HCT116 (cell line): ENCODE results near the gene TCF12. TPM values are rescaled to one million over a fixed set of nuclear protein-coding genes. Genes with fewer than 3 reads are reported as not detected.

Experiments
- ATAC-seq: fragments of 200-7000 bp; cut with Tn5 transposase; 2 replicates; pipeline ENCODE4 v1.9.1; 2020; ENCODE audit warnings: mild to moderate bottlenecking, moderate library complexity
- BruUV-seq: library from RNA; stranded (reverse); fragments of 400-500 nt; replicated peaks from 2 replicates; lab custom pipeline; 2021; lab: Mats Ljungman, UMichigan
- CTCF ChIA-PET: fragments of 300-600 bp; sonication (Branson Sonifier 250); formaldehyde crosslinking; loops from one replicate; lab custom pipeline; 2021; ENCODE audit warnings: antibody characterized with exemption; lab: Charles Lee
- POLR2A ChIA-PET: fragments of 300-600, 350-600 bp; sonication (Branson Sonifier 250); formaldehyde crosslinking; loops from one replicate; lab custom pipeline; 2021; ENCODE audit warnings: antibody characterized with exemption; lab: Charles Lee
- RAD21 ChIA-PET, 2 experiments: fragments of 300-600 bp; sonication (Branson Sonifier 250); formaldehyde crosslinking; loops; one replicate each; lab custom pipeline; 2023; ENCODE audit warnings: low total read pairs in 2 of 2; ENCODE audit not compliant: uncharacterized antibody in 2 of 2, unreplicated experiment in 2 of 2, low non-redundant PET in 1 of 2; lab: Charles Lee
- DNase-seq: peaks from one replicate; pipeline ENCODE4 v3.0.0-alpha.2; 2010; ENCODE audit warnings: low read depth, low spot score
- H2AFZ ChIP-seq: fragments of 200-600 bp; shearing (Covaris generic), sonication (generic); 2 replicates; pipeline ENCODE4 v1.6.1; 2017; ENCODE audit warnings: low read depth, mixed run types, mixed read lengths, antibody characterized with exemption, low read length; ENCODE audit not compliant: poor library complexity, severe bottlenecking
- H3K27ac ChIP-seq: 2 replicates; pipeline ENCODE4 v1.5.1; 2012; ENCODE audit warnings: low read depth, low read length
- H3K27me3 ChIP-seq: fragments of 200-600 bp; sonication (generic); 2 replicates; pipeline ENCODE4 v1.6.1; 2016; ENCODE audit warnings: mixed run types, low read length, mixed read lengths; ENCODE audit not compliant: insufficient read depth
- H3K36me3 ChIP-seq, 2 experiments: fragments of 200-500 bp in 1 of 2; fragments of 200-600 bp in 1 of 2; sonication (Bioruptor generic) in 1 of 2; sonication (generic) in 1 of 2; 2 replicates each; pipeline versions ENCODE4 v1.5.1 to v1.6.1; 2014 to 2016; ENCODE audit warnings: low read length in 2 of 2, inconsistent platforms in 1 of 2, mixed read lengths in 1 of 2, mixed run types in 1 of 2; ENCODE audit not compliant: insufficient read depth in 2 of 2, control insufficient read depth in 1 of 2
- H3K4me1 ChIP-seq, 2 experiments: fragments of 200-600 bp in 1 of 2; sonication (generic) in 1 of 2; 2 replicates each; pipeline versions ENCODE4 v1.5.1 to v1.6.1; 2012 to 2017; ENCODE audit warnings: low read length in 2 of 2, inconsistent platforms in 1 of 2, mild to moderate bottlenecking in 1 of 2, mixed read lengths in 1 of 2, mixed run types in 1 of 2, moderate library complexity in 1 of 2; ENCODE audit not compliant: insufficient read depth in 2 of 2, control insufficient read depth in 1 of 2
- H3K4me2 ChIP-seq: fragments of 200-600 bp; sonication (generic); 2 replicates; pipeline ENCODE4 v1.6.1; 2017; ENCODE audit warnings: mixed run types, low read length, mixed read lengths
- H3K4me3 ChIP-seq, 2 experiments: fragments of 200-600 bp in 1 of 2; sonication (generic) in 1 of 2; replicated peaks in 1 of 2; 2 replicates each; pipeline ENCODE4 v1.5.1; 2011 to 2016; ENCODE audit warnings: low read length in 2 of 2, control low read depth in 1 of 2, low read depth in 1 of 2, mild to moderate bottlenecking in 1 of 2, mixed read lengths in 1 of 2, mixed run types in 1 of 2
- H3K79me2 ChIP-seq: fragments of 200-600 bp; sonication (generic); 2 replicates; pipeline ENCODE4 v1.6.1; 2017; ENCODE audit warnings: mild to moderate bottlenecking, mixed run types, low read length, moderate library complexity, mixed read lengths; ENCODE audit not compliant: insufficient read depth
- H3K9ac ChIP-seq: fragments of 200-600 bp; sonication (generic); 2 replicates; pipeline ENCODE4 v1.6.1; 2016; ENCODE audit warnings: low read length, mixed read lengths
- H3K9me2 ChIP-seq: fragments of 200-600 bp; sonication (generic), shearing (Covaris generic); 2 replicates; pipeline ENCODE4 v1.6.1; 2017; ENCODE audit warnings: mixed run types, mild to moderate bottlenecking, moderate library complexity; ENCODE audit not compliant: insufficient read depth
- H3K9me3 ChIP-seq, 2 experiments: fragments of 200-500 bp in 1 of 2; fragments of 200-600 bp in 1 of 2; sonication (Bioruptor generic) in 1 of 2; sonication (generic) in 1 of 2; 2 replicates each; pipeline ENCODE4 v1.6.1; 2014 to 2017; ENCODE audit warnings: low read length in 2 of 2, mixed read lengths in 2 of 2, inconsistent platforms in 1 of 2, low read depth in 1 of 2, mild to moderate bottlenecking in 1 of 2, mixed run types in 1 of 2, moderate library complexity in 1 of 2; ENCODE audit not compliant: control insufficient read depth in 1 of 2, insufficient read depth in 1 of 2
- H4K20me1 ChIP-seq: fragments of 200-600 bp; sonication (generic), shearing (Covaris generic); 2 replicates; pipeline ENCODE4 v1.6.1; 2017; ENCODE audit warnings: mixed run types, mild to moderate bottlenecking, moderate library complexity; ENCODE audit not compliant: insufficient read depth
- CBX3 ChIP-seq: IDR thresholded peaks from 2 replicates; pipeline ENCODE4 v1.6.1; 2012; ENCODE audit warnings: low read depth
- CEBPB ChIP-seq: IDR thresholded peaks from 2 replicates; pipeline ENCODE4 v1.6.1; 2012; ENCODE audit warnings: low read depth
- CTCF ChIP-seq, 3 experiments: fragments of 200-600 bp in 1 of 3; sonication (generic) in 1 of 3; IDR thresholded peaks in 2 of 3; conservative IDR thresholded peaks in 1 of 3; 2 replicates each; pipeline ENCODE4 v1.5.1; 2012 to 2017; ENCODE audit warnings: low read depth in 2 of 3, low read length in 2 of 3, antibody characterized with exemption in 1 of 3, borderline replicate concordance in 1 of 3, control low read depth in 1 of 3, mild to moderate bottlenecking in 1 of 3, mixed read lengths in 1 of 3, mixed run types in 1 of 3, moderate library complexity in 1 of 3; ENCODE audit not compliant: insufficient read depth in 1 of 3
- EGR1 ChIP-seq: IDR thresholded peaks from 2 replicates; pipeline ENCODE4 v1.6.1; 2012; ENCODE audit warnings: low read depth
- ELF1 ChIP-seq: IDR thresholded peaks from 2 replicates; pipeline ENCODE4 v1.6.1; 2012; ENCODE audit warnings: low read depth, borderline replicate concordance
- EZH2 ChIP-seq: fragments of 200-600 bp; sonication (generic); IDR thresholded peaks from 2 replicates; pipeline ENCODE4 v1.6.1; 2017; ENCODE audit warnings: antibody characterized with exemption, mixed run types
- EZH2phosphoT487 ChIP-seq: fragments of 200-600 bp; IDR thresholded peaks from 2 replicates; pipeline ENCODE4 v1.6.1; 2018; ENCODE audit warnings: antibody characterized with exemption, borderline replicate concordance
- JUND ChIP-seq: IDR thresholded peaks from 2 replicates; pipeline ENCODE4 v1.6.1; 2012
- POLR2A ChIP-seq: IDR thresholded peaks from 2 replicates; pipeline ENCODE4 v1.7.0; 2011; ENCODE audit warnings: borderline replicate concordance; ENCODE audit not compliant: insufficient read depth, insufficient read length; ENCODE audit errors: extremely low read depth
- SIN3A ChIP-seq: IDR thresholded peaks from 2 replicates; pipeline ENCODE4 v1.6.1; 2012; ENCODE audit warnings: low read depth
- SP1 ChIP-seq: IDR thresholded peaks from 2 replicates; pipeline ENCODE4 v1.6.1; 2012; ENCODE audit warnings: low read depth
- SRF ChIP-seq: IDR thresholded peaks from 2 replicates; pipeline ENCODE4 v1.6.1; 2012; ENCODE audit warnings: low read depth
- TCF7L2 ChIP-seq: IDR thresholded peaks from 2 replicates; pipeline ENCODE4 v1.7.0; 2011; ENCODE audit warnings: borderline replicate concordance, inconsistent platforms; ENCODE audit not compliant: insufficient read depth, insufficient read length; ENCODE audit errors: extremely low read depth
- YY1 ChIP-seq: IDR thresholded peaks from 2 replicates; pipeline ENCODE4 v1.6.1; 2011; ENCODE audit warnings: low read length, low read depth, moderate library complexity, mild to moderate bottlenecking; ENCODE audit not compliant: insufficient replicate concordance; ENCODE audit errors: extremely low read depth
- ZNF274 ChIP-seq: fragments of 200-500 bp; sonication (Bioruptor generic); IDR thresholded peaks from 2 replicates; pipeline ENCODE4 v1.6.1; 2014; ENCODE audit warnings: mild to moderate bottlenecking, low read depth, low read length, inconsistent platforms
- intact Hi-C: fragments of 100-400 bp; cut with micrococcal nuclease; formaldehyde crosslinking; loops from 2 replicates; pipeline ENCODE4 v1.10.0; 2022
- total RNA-seq: library from RNA; stranded (reverse); gene quantifications from one replicate; pipeline ENCODE4 v1.2.1, GENCODE V29; 2021; ENCODE audit not compliant: unreplicated experiment
- TF ChIP-seq, protein P1 (sequence below): IDR thresholded peaks from 2 replicates; pipeline ENCODE4 v1.6.1; 2012
- TF ChIP-seq, protein P2 (sequence below): IDR thresholded peaks from 2 replicates; pipeline ENCODE4 v1.6.1; 2012; ENCODE audit warnings: low read depth
- TF ChIP-seq, protein P3 (sequence below): IDR thresholded peaks from 2 replicates; pipeline ENCODE4 v1.6.1; 2011; ENCODE audit warnings: mild to moderate bottlenecking, low read length, moderate library complexity; ENCODE audit not compliant: insufficient replicate concordance; ENCODE audit errors: extremely low read depth

Gene TCF12
- total RNA-seq, 1 experiment from 2014 or later: 71.6 TPM

DNA sequence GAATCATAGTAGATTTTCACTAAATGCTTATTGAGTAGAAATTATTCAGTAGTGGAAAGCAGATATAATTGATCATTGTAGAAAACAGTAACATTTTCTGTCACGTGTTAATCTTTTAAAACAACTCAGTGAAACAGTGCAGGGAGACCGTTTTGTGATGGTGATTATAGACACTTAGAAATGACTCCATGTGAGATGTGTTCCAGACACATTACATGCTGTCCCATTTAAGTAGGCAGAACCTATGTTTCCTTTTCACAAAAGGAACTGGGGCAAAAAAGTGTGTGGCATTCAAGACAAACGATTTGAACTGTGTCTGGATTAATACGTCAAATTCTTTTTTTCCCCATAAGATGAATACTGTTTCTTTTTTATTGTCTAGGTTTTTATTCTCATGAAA, 126.5 kb downstream of the TCF12 start:
- no peak overlapping the region for H3K27ac ChIP-seq
- H3K9ac ChIP-seq: no peak overlapping the region
- no peak overlapping the region for H3K4me2 ChIP-seq
- no peaks in the 10 kb centered on the region for H3K4me1 ChIP-seq
- no TSS peak for BruUV-seq
- no peak for DNase-seq
- ATAC-seq: no peak
- no peaks in the 10 kb centered on the region for H3K27me3 ChIP-seq
- H3K36me3 ChIP-seq: no peaks in the 10 kb centered on the region
- RAD21 ChIA-PET: no interaction called here
- POLR2A ChIA-PET: no interaction called here
- H2AFZ ChIP-seq: no peak overlapping the region
- intact Hi-C loops: no loop called here
- H3K9me3 ChIP-seq: no peaks in the 10 kb centered on the region
- H3K4me3 ChIP-seq: no peak overlapping the region
- no peaks in the 10 kb centered on the region for H3K9me2 ChIP-seq
- TF ChIP-seq CTCF (IDR thresholded peaks at IDR 0.05 in 2 of 3, conservative IDR thresholded peaks at IDR 0.05 in 1 of 3; ENCODE audit: borderline replicate concordance in 1 of 3, insufficient read depth in 1 of 3, low read depth in 2 of 3, low read length in 2 of 3) (no peak), CEBPB (no peak), CBX3 (no peak), ZNF274 (no peak), SIN3A (no peak), JUND (no peak), YY1 (no peak), SP1 (no peak), POLR2A (no peak), SRF (no peak), ELF1 (no peak), EZH2phosphoT487 (no peak), EGR1 (no peak), TCF7L2 (no peak), EZH2 (no peak)
- TF ChIP-seq, protein P1, sequence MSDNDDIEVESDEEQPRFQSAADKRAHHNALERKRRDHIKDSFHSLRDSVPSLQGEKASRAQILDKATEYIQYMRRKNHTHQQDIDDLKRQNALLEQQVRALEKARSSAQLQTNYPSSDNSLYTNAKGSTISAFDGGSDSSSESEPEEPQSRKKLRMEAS: no peak
- TF ChIP-seq, protein P2, sequence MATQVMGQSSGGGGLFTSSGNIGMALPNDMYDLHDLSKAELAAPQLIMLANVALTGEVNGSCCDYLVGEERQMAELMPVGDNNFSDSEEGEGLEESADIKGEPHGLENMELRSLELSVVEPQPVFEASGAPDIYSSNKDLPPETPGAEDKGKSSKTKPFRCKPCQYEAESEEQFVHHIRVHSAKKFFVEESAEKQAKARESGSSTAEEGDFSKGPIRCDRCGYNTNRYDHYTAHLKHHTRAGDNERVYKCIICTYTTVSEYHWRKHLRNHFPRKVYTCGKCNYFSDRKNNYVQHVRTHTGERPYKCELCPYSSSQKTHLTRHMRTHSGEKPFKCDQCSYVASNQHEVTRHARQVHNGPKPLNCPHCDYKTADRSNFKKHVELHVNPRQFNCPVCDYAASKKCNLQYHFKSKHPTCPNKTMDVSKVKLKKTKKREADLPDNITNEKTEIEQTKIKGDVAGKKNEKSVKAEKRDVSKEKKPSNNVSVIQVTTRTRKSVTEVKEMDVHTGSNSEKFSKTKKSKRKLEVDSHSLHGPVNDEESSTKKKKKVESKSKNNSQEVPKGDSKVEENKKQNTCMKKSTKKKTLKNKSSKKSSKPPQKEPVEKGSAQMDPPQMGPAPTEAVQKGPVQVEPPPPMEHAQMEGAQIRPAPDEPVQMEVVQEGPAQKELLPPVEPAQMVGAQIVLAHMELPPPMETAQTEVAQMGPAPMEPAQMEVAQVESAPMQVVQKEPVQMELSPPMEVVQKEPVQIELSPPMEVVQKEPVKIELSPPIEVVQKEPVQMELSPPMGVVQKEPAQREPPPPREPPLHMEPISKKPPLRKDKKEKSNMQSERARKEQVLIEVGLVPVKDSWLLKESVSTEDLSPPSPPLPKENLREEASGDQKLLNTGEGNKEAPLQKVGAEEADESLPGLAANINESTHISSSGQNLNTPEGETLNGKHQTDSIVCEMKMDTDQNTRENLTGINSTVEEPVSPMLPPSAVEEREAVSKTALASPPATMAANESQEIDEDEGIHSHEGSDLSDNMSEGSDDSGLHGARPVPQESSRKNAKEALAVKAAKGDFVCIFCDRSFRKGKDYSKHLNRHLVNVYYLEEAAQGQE: no peak
- TF ChIP-seq, protein P3, sequence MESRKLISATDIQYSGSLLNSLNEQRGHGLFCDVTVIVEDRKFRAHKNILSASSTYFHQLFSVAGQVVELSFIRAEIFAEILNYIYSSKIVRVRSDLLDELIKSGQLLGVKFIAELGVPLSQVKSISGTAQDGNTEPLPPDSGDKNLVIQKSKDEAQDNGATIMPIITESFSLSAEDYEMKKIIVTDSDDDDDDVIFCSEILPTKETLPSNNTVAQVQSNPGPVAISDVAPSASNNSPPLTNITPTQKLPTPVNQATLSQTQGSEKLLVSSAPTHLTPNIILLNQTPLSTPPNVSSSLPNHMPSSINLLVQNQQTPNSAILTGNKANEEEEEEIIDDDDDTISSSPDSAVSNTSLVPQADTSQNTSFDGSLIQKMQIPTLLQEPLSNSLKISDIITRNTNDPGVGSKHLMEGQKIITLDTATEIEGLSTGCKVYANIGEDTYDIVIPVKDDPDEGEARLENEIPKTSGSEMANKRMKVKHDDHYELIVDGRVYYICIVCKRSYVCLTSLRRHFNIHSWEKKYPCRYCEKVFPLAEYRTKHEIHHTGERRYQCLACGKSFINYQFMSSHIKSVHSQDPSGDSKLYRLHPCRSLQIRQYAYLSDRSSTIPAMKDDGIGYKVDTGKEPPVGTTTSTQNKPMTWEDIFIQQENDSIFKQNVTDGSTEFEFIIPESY: no peak
- H4K20me1 ChIP-seq: peaks cover 6% of the 10 kb centered on the region; the same call in 1 of the 2 replicates
- CTCF ChIA-PET: no interaction called here
- H3K79me2 ChIP-seq: peaks cover 34% of the 10 kb centered on the region
